GM10266 (cell line): Measurements from ENCODE around the gene TAS2R13.

Experiments used
- DNase-seq: peaks from one replicate; pipeline ENCODE4 v3.0.0; 2012; ENCODE audit errors: extremely low spot score
- CTCF ChIP-seq: IDR thresholded peaks from 2 replicates; pipeline ENCODE4 v1.5.1; 2012; ENCODE audit warnings: mild to moderate bottlenecking, low read depth; ENCODE audit not compliant: control insufficient read depth, insufficient read depth; ENCODE audit errors: missing control alignments

TAS2R13 gene

GRCh38 chr12:10909462-10909861 lies at the start of gene TAS2R13:
TSS of gene TAS2R13 (minus strand) at chr12:10909562. CDS start at chr12:10909298, 264 bp downstream.
- no peak for TF ChIP-seq CTCF

GRCh38 chr12:10957741-10958140 lies 48.4 kb upstream of the TAS2R13 start:
- TF ChIP-seq CTCF, result no peak
- no peak for DNase-seq

More at GRCh38 chr12:10909462-10909861, at the start of gene TAS2R13:
- no peak for DNase-seq

GRCh38 chr12:10956085-10956484 lies 46.7 kb upstream of the TAS2R13 start:
- DNase-seq, result no peak

GRCh38 chr12:10952645-10953044 lies 43.3 kb upstream of the TAS2R13 start:
- no peak for DNase-seq
- no peak for TF ChIP-seq CTCF

More at GRCh38 chr12:10956085-10956484, 46.7 kb upstream of the TAS2R13 start:
- TF ChIP-seq CTCF, result no peak

GRCh38 chr12:10943167-10943566 lies 33.8 kb upstream of the TAS2R13 start:
- no peak for DNase-seq
- TF ChIP-seq CTCF, result no peak

GRCh38 chr12:10941916-10942607 lies 32.7 kb upstream of the TAS2R13 start:
- no peak for TF ChIP-seq CTCF

GRCh38 chr12:10941369-10941768 lies 32.0 kb upstream of the TAS2R13 start:
- TF ChIP-seq CTCF, result no peak

More at GRCh38 chr12:10941916-10942607, 32.7 kb upstream of the TAS2R13 start:
- no peak for DNase-seq

More at GRCh38 chr12:10941369-10941768, 32.0 kb upstream of the TAS2R13 start:
- DNase-seq, result no peak
